Measurements from ENCODE around the gene MICAL2.

MICAL2 gene

DNA sequence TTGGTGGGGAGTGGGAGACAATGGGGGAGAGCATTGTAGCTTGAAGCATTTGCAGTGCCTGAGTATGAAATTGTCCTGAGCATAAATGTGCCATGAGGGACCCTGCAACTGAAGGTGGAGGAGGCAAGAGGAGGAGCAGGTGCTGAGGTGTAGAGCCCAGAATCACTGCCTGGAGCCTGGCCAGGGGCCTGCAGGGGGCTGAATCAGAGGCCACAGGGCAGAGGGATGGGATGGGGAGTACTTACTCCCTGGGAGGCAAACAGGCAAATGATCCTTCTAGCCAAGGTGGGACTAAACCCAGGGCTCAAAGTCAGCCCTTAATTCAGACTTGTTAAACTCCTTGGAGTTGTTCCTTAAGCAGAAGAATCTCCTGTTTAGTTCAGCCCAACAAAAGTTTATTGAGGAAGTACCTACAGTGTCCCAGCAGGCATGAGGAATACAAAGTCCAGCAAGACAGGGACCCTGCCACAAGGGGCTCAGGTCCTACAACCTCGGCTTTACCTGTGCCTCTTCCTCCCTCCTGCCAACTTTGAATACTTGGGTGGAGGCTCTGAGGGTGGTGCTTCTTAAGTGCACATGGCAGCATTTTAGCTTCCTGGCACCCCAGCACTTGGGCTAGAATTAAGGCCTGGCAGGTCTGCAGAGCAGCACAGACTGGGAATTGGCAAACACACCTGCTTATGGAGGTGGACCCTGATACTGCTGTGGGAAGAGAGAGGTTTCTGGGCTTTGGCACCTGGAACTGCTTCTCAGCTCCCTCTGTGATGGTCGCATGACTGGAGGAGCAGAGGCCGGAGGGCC is 20.0 kb downstream of the MICAL2 start:
- TF ChIP-seq, protein P1, sequence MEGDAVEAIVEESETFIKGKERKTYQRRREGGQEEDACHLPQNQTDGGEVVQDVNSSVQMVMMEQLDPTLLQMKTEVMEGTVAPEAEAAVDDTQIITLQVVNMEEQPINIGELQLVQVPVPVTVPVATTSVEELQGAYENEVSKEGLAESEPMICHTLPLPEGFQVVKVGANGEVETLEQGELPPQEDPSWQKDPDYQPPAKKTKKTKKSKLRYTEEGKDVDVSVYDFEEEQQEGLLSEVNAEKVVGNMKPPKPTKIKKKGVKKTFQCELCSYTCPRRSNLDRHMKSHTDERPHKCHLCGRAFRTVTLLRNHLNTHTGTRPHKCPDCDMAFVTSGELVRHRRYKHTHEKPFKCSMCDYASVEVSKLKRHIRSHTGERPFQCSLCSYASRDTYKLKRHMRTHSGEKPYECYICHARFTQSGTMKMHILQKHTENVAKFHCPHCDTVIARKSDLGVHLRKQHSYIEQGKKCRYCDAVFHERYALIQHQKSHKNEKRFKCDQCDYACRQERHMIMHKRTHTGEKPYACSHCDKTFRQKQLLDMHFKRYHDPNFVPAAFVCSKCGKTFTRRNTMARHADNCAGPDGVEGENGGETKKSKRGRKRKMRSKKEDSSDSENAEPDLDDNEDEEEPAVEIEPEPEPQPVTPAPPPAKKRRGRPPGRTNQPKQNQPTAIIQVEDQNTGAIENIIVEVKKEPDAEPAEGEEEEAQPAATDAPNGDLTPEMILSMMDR (conservative IDR thresholded peaks at IDR 0.05; ENCODE audit: low read depth, low read length): no peak
- no peak overlapping the region for H3K4me3 ChIP-seq (ENCODE audit: low read depth, low read length)
- DNase-seq (ENCODE audit: low read depth): no peak

DNA sequence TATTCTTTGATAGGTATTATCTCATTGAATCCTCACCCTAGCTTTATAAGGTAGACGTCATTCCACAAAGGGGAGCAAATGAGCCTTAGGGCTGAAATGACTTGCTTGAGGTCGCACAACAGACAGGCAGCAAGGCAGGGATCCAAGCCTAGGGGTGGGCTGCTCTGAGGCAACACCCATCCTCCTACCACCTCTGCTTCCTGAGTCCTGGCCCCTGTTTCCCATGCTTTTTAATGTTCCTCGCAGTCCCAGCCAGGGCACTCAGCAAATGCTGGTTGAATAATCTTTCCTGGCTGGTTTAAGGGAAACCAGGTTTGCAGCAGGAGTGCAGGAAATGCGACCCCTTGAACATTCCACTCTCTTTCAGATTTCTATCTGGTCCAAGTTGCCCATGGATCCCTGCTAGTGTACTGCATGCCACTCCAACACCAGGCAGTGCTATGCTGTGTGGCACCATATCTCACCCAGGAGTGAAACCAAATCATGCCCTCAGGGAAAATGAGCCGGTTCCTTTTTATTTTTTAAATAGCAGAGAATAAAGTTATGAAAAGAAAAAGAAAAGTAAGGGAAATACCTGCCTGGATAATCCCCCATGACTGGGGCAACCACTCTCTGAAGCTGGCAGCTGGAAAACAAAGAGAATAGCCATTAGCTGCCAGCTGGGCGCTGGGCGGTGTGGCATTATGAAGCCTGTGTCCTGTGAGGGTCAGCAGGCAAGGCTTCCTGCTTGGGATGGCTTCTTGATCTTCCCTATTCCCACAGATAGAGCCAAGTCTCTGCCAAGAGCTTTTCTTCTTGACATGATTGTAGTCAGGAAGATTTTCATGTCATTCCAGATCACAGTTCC is 21.8 kb downstream of the MICAL2 start:
- H3K4me3 ChIP-seq (ENCODE audit: low read depth, low read length): no peak overlapping the region
- DNase-seq (ENCODE audit: low read depth): no peak
- TF ChIP-seq, protein P1 (conservative IDR thresholded peaks at IDR 0.05; ENCODE audit: low read depth, low read length): no peak

DNA sequence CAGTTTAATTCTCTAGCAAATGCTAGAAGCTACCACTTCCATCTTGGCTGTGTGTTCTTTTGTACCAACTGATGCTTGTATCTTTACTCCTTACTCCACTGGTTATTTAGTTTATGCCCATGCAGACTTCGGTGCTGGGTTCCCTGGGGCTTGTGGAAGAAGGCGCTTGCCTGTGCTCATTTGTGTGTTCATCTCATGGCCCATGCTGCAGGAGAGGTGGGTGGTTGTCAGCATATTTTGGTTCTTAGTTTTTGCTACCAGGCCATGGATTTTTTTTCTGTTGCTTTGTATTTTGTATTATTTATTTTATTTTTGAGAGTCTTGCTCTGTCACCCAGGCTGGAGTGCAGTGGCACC is 22.4 kb downstream of the MICAL2 start:
- no peak overlapping the region for H3K4me3 ChIP-seq (ENCODE audit: low read depth, low read length)
- TF ChIP-seq, protein P1 (conservative IDR thresholded peaks at IDR 0.05; ENCODE audit: low read depth, low read length): no peak
- no peak for DNase-seq (ENCODE audit: low read depth)

DNA sequence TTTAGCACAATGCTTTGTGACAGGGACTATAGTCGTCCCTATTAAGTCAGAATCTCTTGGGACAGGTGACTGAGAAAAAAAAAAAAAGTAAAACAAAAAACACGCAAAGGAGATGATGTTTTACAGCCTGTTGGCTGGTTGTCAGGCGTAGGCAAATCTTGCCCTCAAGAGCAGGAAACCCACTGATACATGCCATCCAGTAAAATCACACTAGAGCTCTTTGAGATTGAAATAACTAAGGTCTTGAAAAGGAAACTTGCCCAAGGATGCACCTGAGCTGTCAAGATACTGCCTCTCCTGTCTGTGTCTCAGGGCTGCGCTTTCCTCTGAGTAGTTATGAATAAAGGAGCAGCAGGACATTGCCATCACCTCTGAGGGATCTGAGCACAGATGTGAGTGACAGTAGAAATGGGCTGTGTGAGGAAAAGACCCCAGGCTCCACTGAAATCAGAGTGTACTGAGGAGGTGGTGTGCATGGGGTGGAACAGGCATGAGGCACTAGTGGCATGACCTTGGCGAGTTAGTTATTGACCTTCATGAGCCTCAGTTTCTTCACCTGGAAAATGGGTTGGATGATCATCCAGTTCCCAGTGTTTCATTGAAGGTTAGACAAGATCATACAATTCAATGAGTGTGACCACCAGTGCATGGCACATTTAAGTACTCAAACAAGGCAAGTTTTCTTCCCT is 23.3 kb downstream of the MICAL2 start:
- H3K4me3 ChIP-seq (ENCODE audit: low read depth, low read length): no peak overlapping the region
- no peak for DNase-seq (ENCODE audit: low read depth)
- TF ChIP-seq, protein P1 (conservative IDR thresholded peaks at IDR 0.05; ENCODE audit: low read depth, low read length): no peak

DNA sequence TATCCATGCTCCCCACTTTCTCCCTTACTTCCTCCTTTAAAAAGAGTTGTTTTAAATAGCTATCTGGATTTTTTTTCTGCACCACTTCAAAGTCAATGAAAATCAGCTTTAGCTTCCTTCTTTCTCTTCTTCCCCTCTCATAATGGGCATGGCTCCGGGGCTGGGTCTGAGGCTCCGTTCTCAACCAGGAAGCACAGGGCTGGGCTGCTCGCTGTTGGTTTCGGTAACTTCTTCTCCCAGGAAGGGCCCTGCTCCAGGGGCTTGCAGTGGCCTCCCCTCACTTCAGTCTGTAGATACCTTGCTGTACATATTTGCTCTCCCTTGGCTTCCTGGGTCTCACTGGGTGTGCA is 23.8 kb downstream of the MICAL2 start:
- no peak for DNase-seq (ENCODE audit: low read depth)
- no peak overlapping the region for H3K4me3 ChIP-seq (ENCODE audit: low read depth, low read length)
- TF ChIP-seq, protein P1 (conservative IDR thresholded peaks at IDR 0.05; ENCODE audit: low read depth, low read length): no peak

DNA sequence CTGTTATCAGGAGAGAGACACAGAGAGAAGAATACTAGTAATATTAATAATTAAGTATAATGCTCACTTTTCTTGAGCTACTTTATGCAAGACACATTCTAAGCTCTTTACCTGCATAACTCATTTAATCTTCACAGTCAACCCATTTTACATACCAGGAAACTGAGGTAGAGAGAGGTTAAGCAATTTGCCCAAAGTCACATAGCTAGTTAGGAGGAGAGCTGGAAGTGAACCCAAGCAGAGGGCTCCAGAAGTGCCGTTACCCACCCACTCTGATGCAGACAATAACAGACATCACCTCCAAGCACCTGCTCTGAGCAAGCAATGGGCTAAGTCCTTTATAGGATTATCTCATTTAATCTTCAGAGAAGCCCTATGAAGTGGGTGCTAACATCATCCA is 24.8 kb downstream of the MICAL2 start:
- TF ChIP-seq, protein P1 (conservative IDR thresholded peaks at IDR 0.05; ENCODE audit: low read depth, low read length): no peak
- no peak for DNase-seq (ENCODE audit: low read depth)
- no peak overlapping the region for H3K4me3 ChIP-seq (ENCODE audit: low read depth, low read length)

All from choroid plexus epithelial cell (primary cell).